Urothelium cell line (cell line): ENCODE results near the gene PRELID3B.

Experiments
- DNase-seq: peaks from one replicate; pipeline ENCODE4 v3.0.0; 2011; ENCODE audit warnings: low spot score, mixed read lengths
- FAIRE-seq: peaks from 2 replicates; lab custom pipeline; 2011; peaks lifted over from hg19 to GRCh38; lab: Jason Lieb, UNC

PRELID3B gene

DNA sequence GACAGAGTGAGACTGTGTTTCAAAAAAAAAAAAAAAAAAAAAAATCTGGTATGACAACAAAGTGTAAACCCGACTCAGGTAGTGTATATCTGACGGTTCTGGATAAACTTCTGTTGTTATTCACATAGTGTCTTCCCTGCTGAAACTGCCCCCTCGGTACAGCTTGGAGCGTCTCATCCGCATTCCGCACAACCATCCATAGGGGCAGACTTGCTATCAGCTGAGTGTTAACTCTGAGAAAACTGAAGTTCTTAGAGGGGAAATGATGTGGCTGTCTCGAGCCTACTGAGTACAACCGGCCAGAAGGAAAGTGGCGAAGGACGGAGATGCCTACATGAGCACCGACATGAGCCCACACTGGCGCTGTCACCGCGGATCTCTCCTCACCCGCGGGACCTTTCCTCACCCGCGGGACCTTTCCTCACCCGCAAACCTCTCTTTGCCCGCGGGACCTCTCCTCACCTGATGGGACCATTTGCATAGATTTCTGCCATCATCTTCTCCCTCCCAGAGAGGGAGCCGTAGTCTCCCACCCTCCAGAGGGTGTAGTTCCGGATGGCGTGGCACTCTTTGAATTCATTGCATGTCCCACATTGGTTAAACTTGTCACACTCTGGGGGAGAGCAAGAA is 45.3 kb downstream of the PRELID3B start:
- DNase-seq: no peak
- no peak for FAIRE-seq

- no peak for FAIRE-seq
- no peak for DNase-seq
These were observed 46.4 kb downstream of the PRELID3B start for GRCh38 chr20:58996226-58996611.

GRCh38 chr20:58995461-58996225 is 46.9 kb downstream of the PRELID3B start:
- DNase-seq: no peak
- FAIRE-seq: no peak

- DNase-seq (no peak), FAIRE-seq (no peak)
These were observed 48.0 kb downstream of the PRELID3B start for GRCh38 chr20:58994390-58995159.

GRCh38 chr20:58993332-58994248 is 49.0 kb downstream of the PRELID3B start:
- no peak for DNase-seq
- FAIRE-seq: no peak

DNA sequence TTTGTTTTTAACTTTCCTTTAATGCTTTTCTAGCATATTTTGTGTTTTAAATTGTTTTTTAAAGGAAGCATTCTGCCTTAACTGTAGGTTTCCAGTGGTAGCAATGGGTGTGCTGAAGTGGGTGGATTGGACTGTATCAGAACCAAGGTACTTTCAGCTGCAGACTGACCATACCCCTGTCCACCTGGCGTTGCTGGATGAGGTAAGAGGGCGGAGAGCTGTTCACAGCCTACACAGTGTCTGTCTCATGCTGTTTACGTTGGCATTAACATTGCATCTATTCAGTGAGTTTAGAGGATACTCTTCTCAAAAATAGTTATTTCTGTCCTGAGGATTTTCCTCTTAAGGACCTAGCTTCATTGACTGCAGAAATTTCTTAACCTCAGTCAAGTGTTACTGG is 49.7 kb downstream of the PRELID3B start:
- DNase-seq: no peak
- no peak for FAIRE-seq

GRCh38 chr20:58991715-58992114 is 50.9 kb downstream of the PRELID3B start:
- no peak for DNase-seq
- no peak for FAIRE-seq

GRCh38 chr20:58990651-58991445 is 51.7 kb downstream of the PRELID3B start:
- DNase-seq (no peak), FAIRE-seq (no peak)

DNA sequence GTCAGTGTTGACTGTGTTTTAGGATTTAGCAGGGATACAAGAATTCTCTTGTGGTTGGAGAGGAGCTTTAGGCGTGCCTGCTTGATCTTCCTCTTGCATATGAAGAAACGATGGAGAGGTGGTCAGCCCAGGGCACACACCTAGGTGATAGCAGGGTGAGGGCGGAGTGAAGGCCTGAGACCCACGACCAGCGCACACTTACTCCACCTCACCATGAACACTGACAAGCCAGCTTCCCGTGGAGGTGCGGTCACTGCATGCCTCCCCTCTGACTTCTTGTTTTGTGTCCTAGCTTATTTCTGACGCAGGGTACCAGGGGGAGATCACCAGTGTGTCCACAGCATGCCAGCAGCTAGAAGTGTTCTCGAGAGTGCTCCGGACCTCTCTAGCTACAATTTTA is 53.4 kb downstream of the PRELID3B start:
- FAIRE-seq: no peak

GRCh38 chr20:58988565-58988882 is 54.1 kb downstream of the PRELID3B start:
- FAIRE-seq (no peak), DNase-seq (no peak)

More for the DNA sequence above, 53.4 kb downstream of the PRELID3B start:
- DNase-seq: no peak

DNA sequence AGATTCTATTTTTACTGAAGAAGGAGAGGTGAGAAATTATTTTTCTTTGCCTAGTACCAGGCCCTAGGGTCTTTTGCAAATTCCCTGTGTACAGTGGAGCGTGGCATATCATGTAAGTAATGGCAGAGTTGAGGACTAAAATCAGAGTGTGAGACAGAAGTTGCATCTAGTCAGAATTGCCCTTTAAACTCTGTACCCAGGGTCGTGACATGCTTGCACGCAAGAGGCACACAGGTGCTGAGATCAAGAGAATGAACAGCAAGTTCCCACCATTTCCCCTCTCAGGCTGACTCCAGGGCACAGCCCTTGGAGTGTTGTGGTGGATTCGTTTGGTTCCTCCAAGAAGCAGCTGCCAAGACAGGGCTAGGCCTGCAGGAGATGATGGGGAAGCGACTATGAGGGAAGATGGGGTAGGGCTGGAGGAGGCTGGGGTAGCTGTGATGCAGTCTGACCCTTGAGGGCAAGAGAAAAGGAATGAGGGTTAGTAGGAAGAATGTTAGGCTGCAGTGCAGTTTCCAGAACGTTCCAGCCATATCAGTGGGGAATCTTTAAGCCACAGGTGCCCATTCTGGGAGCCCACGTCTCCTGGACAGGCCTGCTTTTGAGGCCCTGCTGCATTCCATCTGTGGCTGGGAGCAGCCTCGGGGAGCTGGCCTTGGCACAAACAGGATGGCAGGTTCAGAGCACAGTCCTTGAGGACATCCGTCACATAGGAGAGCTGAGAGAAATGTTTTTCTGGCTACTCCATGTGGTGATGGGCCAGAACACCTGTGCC is 54.6 kb downstream of the PRELID3B start:
- FAIRE-seq: no peak
- no peak for DNase-seq

GRCh38 chr20:58986968-58987517 is 55.5 kb downstream of the PRELID3B start:
- DNase-seq (no peak), FAIRE-seq (no peak)

GRCh38 chr20:58986286-58986967 is 56.2 kb downstream of the PRELID3B start:
- DNase-seq (no peak), FAIRE-seq (no peak)

GRCh38 chr20:58985656-58986055 is 56.9 kb downstream of the PRELID3B start:
- DNase-seq (no peak), FAIRE-seq (no peak)

- FAIRE-seq: no peak
- DNase-seq: no peak
These were observed 57.9 kb downstream of the PRELID3B start for GRCh38 chr20:58984691-58985090.
